Neuronal stem cell (in vitro differentiated cells): ENCODE results near the gene CFAP99.

Source experiments
- DNase-seq: peaks from one replicate; pipeline ENCODE4 v3.0.0-alpha.2; 2013; ENCODE audit warnings: low spot score
- H2AFZ ChIP-seq: one replicate; pipeline ENCODE4 v1.6.1; 2013; ENCODE audit warnings: mild to moderate bottlenecking, low read length, inconsistent platforms
- H2AK5ac ChIP-seq: 2 replicates; pipeline ENCODE4 v1.6.1; 2013; ENCODE audit warnings: low read depth, mild to moderate bottlenecking, inconsistent platforms, low read length, moderate library complexity, mixed read lengths
- H2BK120ac ChIP-seq: 2 replicates; pipeline ENCODE4 v1.6.1; 2013; ENCODE audit warnings: low read depth, mild to moderate bottlenecking, inconsistent platforms, low read length, moderate library complexity, mixed read lengths
- H2BK12ac ChIP-seq: one replicate; pipeline ENCODE4 v1.6.1; 2013; ENCODE audit warnings: low read length, inconsistent platforms
- H2BK15ac ChIP-seq: 2 replicates; pipeline ENCODE4 v1.6.1; 2013; ENCODE audit warnings: mild to moderate bottlenecking, low read length, inconsistent platforms, mixed read lengths
- H2BK5ac ChIP-seq: one replicate; pipeline ENCODE4 v1.6.1; 2013; ENCODE audit warnings: inconsistent platforms, mild to moderate bottlenecking, low read length, moderate library complexity
- H3K14ac ChIP-seq: one replicate; pipeline ENCODE4 v1.6.1; 2013; ENCODE audit warnings: low read length, inconsistent platforms
- H3K18ac ChIP-seq: 2 replicates; pipeline ENCODE4 v1.6.1; 2013; ENCODE audit warnings: low read length, inconsistent platforms
- H3K23ac ChIP-seq: 2 replicates; pipeline ENCODE4 v1.6.1; 2013; ENCODE audit warnings: low read depth, mild to moderate bottlenecking, mixed read lengths, low read length, inconsistent platforms; ENCODE audit not compliant: poor library complexity
- H3K27ac ChIP-seq: replicated peaks from 3 replicates; pipeline ENCODE4 v1.5.1; 2013; ENCODE audit warnings: low read length, inconsistent platforms
- H3K27me3 ChIP-seq, 3 experiments: 2 replicates each; pipeline ENCODE4 v1.6.1; 2013; ENCODE audit warnings: low read length in 3 of 3, mild to moderate bottlenecking in 2 of 3, inconsistent platforms in 1 of 3, low read depth in 1 of 3, mixed read lengths in 1 of 3, moderate library complexity in 1 of 3; ENCODE audit not compliant: control insufficient read depth in 3 of 3, insufficient read depth in 3 of 3
- H3K36me3 ChIP-seq, 2 donors: replicated peaks in 1 of 2; 2 replicates each; pipeline ENCODE4 v1.6.1; 2013; ENCODE audit warnings: low read length in 2 of 2; ENCODE audit not compliant: control insufficient read depth in 2 of 2, insufficient read depth in 2 of 2
- H3K4ac ChIP-seq: 2 replicates; pipeline ENCODE4 v1.6.1; 2013; ENCODE audit warnings: inconsistent platforms, mild to moderate bottlenecking, low read length, moderate library complexity
- H3K4me1 ChIP-seq, 2 donors: 1 replicate in 1 of 2; 2 replicates in 1 of 2; pipeline ENCODE4 v1.6.1; 2013; ENCODE audit warnings: low read length in 2 of 2, low read depth in 1 of 2; ENCODE audit not compliant: control insufficient read depth in 2 of 2, insufficient read depth in 1 of 2
- H3K4me2 ChIP-seq: one replicate; pipeline ENCODE4 v1.6.1; 2013; ENCODE audit warnings: mild to moderate bottlenecking, low read length, inconsistent platforms; ENCODE audit not compliant: insufficient read depth, poor library complexity, severe bottlenecking
- H3K4me3 ChIP-seq, 2 donors: 2 replicates each; pipeline ENCODE4 v1.5.1; 2013; ENCODE audit warnings: low read length in 2 of 2, mild to moderate bottlenecking in 2 of 2, inconsistent platforms in 1 of 2, moderate library complexity in 1 of 2
- H3K79me1 ChIP-seq: one replicate; pipeline ENCODE4 v1.6.1; 2013; ENCODE audit warnings: low read depth, mild to moderate bottlenecking, inconsistent platforms, low read length, moderate library complexity
- H3K9ac ChIP-seq: one replicate; pipeline ENCODE4 v1.6.1; 2013; ENCODE audit warnings: mild to moderate bottlenecking, low read depth, low read length, inconsistent platforms; ENCODE audit not compliant: poor library complexity
- H3K9me3 ChIP-seq, 2 donors: replicated peaks in 1 of 2; 2 replicates each; pipeline versions ENCODE3 to v1.6.1; 2013; ENCODE audit warnings: low read length in 2 of 2, mild to moderate bottlenecking in 2 of 2, inconsistent platforms in 1 of 2, low read depth in 1 of 2, mixed read lengths in 1 of 2, moderate library complexity in 1 of 2; ENCODE audit not compliant: control insufficient read depth in 2 of 2, insufficient read depth in 1 of 2
- H4K8ac ChIP-seq: one replicate; pipeline ENCODE4 v1.6.1; 2013; ENCODE audit warnings: low read depth, mild to moderate bottlenecking, inconsistent platforms, low read length, moderate library complexity
- H4K91ac ChIP-seq: one replicate; pipeline ENCODE4 v1.6.1; 2013; ENCODE audit warnings: low read length, low read depth, mild to moderate bottlenecking, inconsistent platforms; ENCODE audit not compliant: poor library complexity
- WGBS, 2 donors: extraction: QIAGEN DNeasy Blood & Tissue Kit; methylation state at CpG; one replicate each; pipeline ENCODE4 v1.1.7; 2013; ENCODE audit warnings: missing lambda C conversion rate in 2 of 2, mixed read lengths in 1 of 2; ENCODE audit not compliant: insufficient read length in 2 of 2, insufficient replicate concordance in 1 of 2; ENCODE audit errors: extremely low coverage in 2 of 2; 5-methylcytosine and 5-hydroxymethylcytosine counted together

Gene CFAP99

GRCh38 chr4:2423066-2423465 is 4.3 kb downstream of the CFAP99 start:
- Histone ChIP-seq H3K36me3 (no peaks in the 10 kb centered on the region), H3K4me3 (no peak overlapping the region), H3K9me3 (peaks cover 0 to 2% of the 10 kb centered on the region in 2 donors), H3K4ac (no peak overlapping the region), H4K91ac (no peak overlapping the region), H2AFZ (no peak overlapping the region), H3K79me1 (no peaks in the 10 kb centered on the region), H3K4me1 (peaks cover 6 to 9% of the 10 kb centered on the region in 2 donors), H3K23ac (no peak overlapping the region), H2BK120ac (no peak overlapping the region), H3K14ac (peak overlapping the region; percentile 60), H3K18ac (no peak overlapping the region), H3K27me3 (peaks cover 2 to 77% (median 28%) of the 10 kb centered on the region in 3 experiments), H3K4me2 (no peak overlapping the region), H2BK5ac (no peak overlapping the region), H3K9ac (no peak overlapping the region), H2AK5ac (no peak overlapping the region), H2BK12ac (no peak overlapping the region), H4K8ac (no peak overlapping the region), H3K27ac (no peak overlapping the region), H2BK15ac (no peak overlapping the region)
- DNase-seq = no peak
- no CpG with 5 or more reads among the region's 4 CpGs for WGBS, 2 donors

DNA sequence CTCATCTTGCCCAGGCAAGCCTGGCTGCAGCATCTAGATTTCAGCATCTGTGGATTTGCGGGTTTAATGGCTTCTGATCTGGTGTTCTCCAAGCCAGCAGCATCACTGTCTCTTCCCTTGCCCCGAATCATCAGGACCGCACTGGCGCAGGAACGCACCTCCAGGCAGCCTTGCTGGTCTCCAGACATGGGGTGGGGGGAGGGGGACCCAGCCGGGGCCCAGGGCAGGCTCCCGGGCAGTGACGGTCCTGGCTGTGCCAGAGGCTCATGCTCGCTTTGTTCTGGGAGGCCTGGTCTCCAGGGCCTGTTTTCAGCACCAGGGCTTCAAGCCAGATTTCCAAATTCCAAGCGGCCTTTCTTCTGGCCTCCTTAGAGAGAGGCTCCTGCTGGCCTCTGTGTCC is 4.9 kb downstream of the CFAP99 start:
- no peak overlapping the region for H3K4ac ChIP-seq

DNA sequence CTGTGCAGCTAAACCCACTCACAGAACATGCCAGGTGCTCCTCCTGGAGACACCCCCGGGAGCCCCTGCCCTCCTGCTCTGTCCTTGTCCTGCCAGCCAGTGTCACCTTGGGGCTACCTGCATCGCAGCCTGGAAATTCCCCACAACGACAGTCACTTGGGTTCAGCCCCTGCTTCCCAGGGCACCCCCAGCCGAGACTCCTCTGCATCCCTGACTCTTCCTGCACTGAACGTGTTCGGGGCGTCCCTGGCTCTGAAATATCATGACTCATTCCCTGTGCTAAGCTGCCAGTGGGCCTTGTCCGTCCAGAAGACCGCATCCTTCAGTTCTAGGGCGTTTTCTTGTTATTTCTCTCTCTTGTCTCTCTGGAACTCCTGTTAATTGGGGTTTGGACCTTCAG is 5.8 kb downstream of the CFAP99 start:
- no peak overlapping the region for H3K4ac ChIP-seq
- H3K79me1 ChIP-seq = peaks cover 1% of the 10 kb centered on the region
- H3K18ac ChIP-seq = no peak overlapping the region
- H4K91ac ChIP-seq = no peak overlapping the region
- H3K23ac ChIP-seq = no peak overlapping the region
- peak overlapping the region; percentile 33 for H3K9ac ChIP-seq
- H2BK120ac ChIP-seq = no peak overlapping the region
- no peak overlapping the region for H3K4me3 ChIP-seq
- no peak overlapping the region for H2BK12ac ChIP-seq
- no peak overlapping the region for H3K14ac ChIP-seq
- H3K27ac ChIP-seq = no peak overlapping the region
- H2AK5ac ChIP-seq = peak overlapping the region; percentile 72
- no peak overlapping the region for H2BK5ac ChIP-seq
- H3K9me3 ChIP-seq = peaks cover 0 to 2% of the 10 kb centered on the region in 2 donors
- no peak overlapping the region for H2BK15ac ChIP-seq
- peaks cover 0 to 4% of the 10 kb centered on the region in 2 donors for H3K4me1 ChIP-seq
- H3K4me2 ChIP-seq = no peak overlapping the region
- no peaks in the 10 kb centered on the region for H3K36me3 ChIP-seq
- H2AFZ ChIP-seq = no peak overlapping the region
- peaks cover 0 to 73% (median 17%) of the 10 kb centered on the region in 3 experiments for H3K27me3 ChIP-seq
- no peak for DNase-seq
- H4K8ac ChIP-seq = no peak overlapping the region
- WGBS, 2 donors = no CpG with 5 or more reads among the region's 10 CpGs

More for the DNA sequence above, 4.9 kb downstream of the CFAP99 start:
- no peak overlapping the region for H3K23ac ChIP-seq
- H3K4me2 ChIP-seq = no peak overlapping the region
- no peak overlapping the region for H2BK120ac ChIP-seq
- no peak overlapping the region for H3K4me3 ChIP-seq
- no peak overlapping the region for H3K27ac ChIP-seq
- peaks cover 1% of the 10 kb centered on the region for H3K79me1 ChIP-seq
- H3K9ac ChIP-seq = no peak overlapping the region
- H3K27me3 ChIP-seq = peaks cover 0 to 78% (median 24%) of the 10 kb centered on the region in 3 experiments
- H2BK5ac ChIP-seq = no peak overlapping the region
- no peak overlapping the region for H4K91ac ChIP-seq
- H4K8ac ChIP-seq = no peak overlapping the region
- no peak overlapping the region for H3K18ac ChIP-seq
- H2BK12ac ChIP-seq = no peak overlapping the region
- no CpG with 5 or more reads among the region's 10 CpGs for WGBS, 2 donors
- no peak overlapping the region for H2AFZ ChIP-seq
- H3K14ac ChIP-seq = no peak overlapping the region
- H3K36me3 ChIP-seq = no peaks in the 10 kb centered on the region
- peaks cover 6 to 9% of the 10 kb centered on the region in 2 donors for H3K4me1 ChIP-seq
- peaks cover 0 to 2% of the 10 kb centered on the region in 2 donors for H3K9me3 ChIP-seq
- H2AK5ac ChIP-seq = no peak overlapping the region
- DNase-seq = no peak
- no peak overlapping the region for H2BK15ac ChIP-seq

DNA sequence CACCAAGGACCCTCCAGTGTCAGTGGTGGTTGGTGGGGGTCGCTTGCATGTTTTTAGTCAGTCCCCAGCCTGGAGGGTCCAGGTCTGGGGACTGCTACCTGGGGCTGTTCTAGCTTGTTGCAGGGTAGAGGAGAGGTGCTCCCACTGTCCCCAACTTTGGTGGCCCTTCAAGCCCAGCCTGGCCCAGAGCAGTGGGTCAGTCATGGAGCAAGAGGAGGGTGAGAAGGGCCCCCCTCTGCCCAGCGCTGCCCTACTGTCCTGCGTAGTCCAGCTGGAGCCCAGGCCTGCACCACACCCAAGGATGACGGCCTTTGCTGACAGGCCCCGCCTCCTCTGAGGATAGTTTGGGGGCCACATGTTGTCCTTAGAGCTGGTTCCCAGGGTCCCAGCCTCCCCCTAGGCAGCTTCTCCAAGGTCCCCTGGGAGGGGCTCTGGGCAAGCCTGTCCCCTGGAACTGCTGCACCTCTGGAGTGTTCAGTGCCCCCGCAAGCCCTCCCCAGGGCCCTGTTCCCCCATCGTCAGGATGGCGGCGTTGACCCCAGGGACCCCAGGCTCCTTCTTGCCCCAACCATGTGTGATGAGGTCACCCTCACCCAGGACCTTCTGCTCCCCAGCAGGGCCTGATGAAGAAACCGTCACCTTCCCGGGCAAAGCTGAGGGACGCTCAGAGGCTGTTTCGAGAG is 6.8 kb downstream of the CFAP99 start:
- Histone ChIP-seq H3K23ac (peak overlapping the region; percentile 27), H2BK15ac (peak overlapping the region; percentile 83), H4K91ac (no peak overlapping the region), H3K79me1 (peaks cover 1% of the 10 kb centered on the region), H3K36me3 (no peaks in the 10 kb centered on the region), H3K4ac (no peak overlapping the region), H3K27me3 (peaks cover 0 to 64% (median 7%) of the 10 kb centered on the region in 3 experiments), H3K4me3 (no peak overlapping the region), H3K4me2 (no peak overlapping the region), H3K27ac (no peak overlapping the region), H3K14ac (no peak overlapping the region), H4K8ac (no peak overlapping the region), H2BK120ac (no peak overlapping the region), H2AK5ac (peak overlapping the region; percentile 68), H3K9ac (no peak overlapping the region), H3K9me3 (no peaks in the 10 kb centered on the region), H2BK5ac (peak overlapping the region; percentile 78), H3K4me1 (peaks cover 0 to 4% of the 10 kb centered on the region in 2 donors), H2BK12ac (no peak overlapping the region), H2AFZ (no peak overlapping the region), H3K18ac (peak overlapping the region; percentile 77)
- DNase-seq = no peak
- no CpG with 5 or more reads among the region's 13 CpGs for WGBS, 2 donors
